Activated T-helper 1 cell treated with anti-CD3 and anti-CD28 coated beads, Interleukin-12 subunit alpha, Interleukin-12 subunit beta, Interleukin-2, Interleukin-4 antibody, amounts not matched to agents 30 ng/mL and 10 ng/mL and 1 ng/mL, durations not matched to agents 14 hours and 24 hours and 36 hours (primary cell): ENCODE data around the gene NXPH2. TPM values are rescaled to one million over a fixed set of nuclear protein-coding genes. Genes with fewer than 3 reads are reported as not detected.
"Not testable (repeated sequence)": the region's sequence is repeated elsewhere in the genome, so short reads cannot be mapped to it uniquely, and the experiment has no call there.

Experiments used
- DNase-seq: peaks from one replicate; pipeline ENCODE4 v3.0.0; 2021; ENCODE audit warnings: low spot score
- H3K27ac Mint-ChIP-seq: one replicate; pipeline ENCODE4 v1.8.0; 2021; ENCODE audit warnings: mild to moderate bottlenecking, mixed read lengths
- H3K27me3 Mint-ChIP-seq: one replicate; pipeline ENCODE4 v1.8.0; 2022; ENCODE audit warnings: mild to moderate bottlenecking, moderate library complexity, mixed read lengths; ENCODE audit not compliant: insufficient read depth
- H3K36me3 Mint-ChIP-seq: one replicate; pipeline ENCODE4 v1.8.0; 2021; ENCODE audit warnings: low read depth, mixed read lengths
- H3K4me1 Mint-ChIP-seq: one replicate; pipeline ENCODE4 v1.8.0; 2021; ENCODE audit warnings: low read depth, mixed read lengths
- H3K4me3 Mint-ChIP-seq: one replicate; pipeline ENCODE4 v1.8.0; 2021; ENCODE audit warnings: mild to moderate bottlenecking, moderate library complexity, mixed read lengths
- H3K9me3 Mint-ChIP-seq: one replicate; pipeline ENCODE4 v1.8.0; 2021; ENCODE audit warnings: mixed read lengths
- intact Hi-C: fragments of 100-400 bp; cut with micrococcal nuclease; formaldehyde crosslinking; loops from one replicate; pipeline ENCODE4 v1.15.1; 2024
- total RNA-seq: library from RNA; stranded (reverse); gene quantifications from 2 replicates; pipeline ENCODE4 v1.2.3, GENCODE V29; 2022

The NXPH2 gene
- total RNA-seq, 1 donor from 2014 or later, result not detected

DNA sequence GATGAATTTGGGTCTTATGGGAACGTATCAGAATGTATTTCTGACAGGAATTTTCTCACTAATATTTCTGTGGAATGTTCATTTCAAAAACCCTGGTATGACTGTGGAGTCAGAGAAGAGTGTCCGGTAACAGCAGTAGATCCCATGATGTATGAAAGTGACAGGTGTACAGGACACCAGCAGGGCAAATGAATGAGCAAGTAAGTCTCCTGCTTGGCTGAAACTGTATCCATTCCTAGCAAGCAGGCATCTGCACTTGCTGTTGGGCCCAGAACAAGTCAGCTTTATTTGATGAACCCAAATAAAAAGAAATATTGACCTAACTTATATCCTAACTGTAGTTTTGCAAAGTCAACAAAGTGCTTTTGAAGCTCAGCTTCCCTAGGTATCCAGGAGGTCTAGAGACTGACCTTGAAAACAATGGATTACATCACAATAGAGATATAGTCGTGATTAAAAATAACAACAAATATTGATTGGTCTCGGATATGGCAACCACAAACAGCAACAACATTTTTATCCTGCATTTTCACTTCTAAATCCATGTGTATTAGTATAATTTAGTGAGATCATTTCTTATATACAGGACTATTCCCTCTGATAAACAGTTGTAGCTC is 37.6 kb downstream of the NXPH2 start:
- no peak overlapping the region for H3K27ac Mint-ChIP-seq
- intact Hi-C loops, result no loop called here
- H3K9me3 Mint-ChIP-seq, result no peaks in the 10 kb centered on the region
- no peaks in the 10 kb centered on the region for H3K27me3 Mint-ChIP-seq
- no peaks in the 10 kb centered on the region for H3K4me1 Mint-ChIP-seq
- no peak for DNase-seq
- H3K36me3 Mint-ChIP-seq, result no peaks in the 10 kb centered on the region
- H3K4me3 Mint-ChIP-seq, result no peak overlapping the region

DNA sequence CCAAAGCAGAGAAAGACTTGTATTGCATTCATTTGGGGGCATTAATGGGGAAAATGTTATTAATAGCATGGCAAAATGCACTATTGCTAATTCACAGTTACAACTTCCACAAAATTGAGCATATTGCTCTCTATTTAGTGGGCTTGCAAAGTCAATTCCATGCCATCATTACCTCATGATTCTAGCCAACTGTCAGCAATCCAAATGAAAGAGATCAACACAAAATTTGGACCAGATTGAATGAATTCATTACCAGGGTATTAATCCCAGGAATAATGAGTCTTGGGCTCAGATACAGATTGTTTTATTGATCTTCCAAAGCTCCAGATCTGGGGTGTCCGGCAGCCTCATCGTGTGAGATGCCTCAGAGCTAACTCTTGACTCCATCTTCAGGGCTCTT is 38.3 kb downstream of the NXPH2 start:
- Mint-ChIP-seq H3K4me1 (no peaks in the 10 kb centered on the region), H3K4me3 (no peak overlapping the region), H3K27me3 (no peaks in the 10 kb centered on the region), H3K9me3 (peaks cover 4% of the 10 kb centered on the region), H3K27ac (no peak overlapping the region), H3K36me3 (no peaks in the 10 kb centered on the region)
- DNase-seq, result no peak
- intact Hi-C loops, result no loop called here

DNA sequence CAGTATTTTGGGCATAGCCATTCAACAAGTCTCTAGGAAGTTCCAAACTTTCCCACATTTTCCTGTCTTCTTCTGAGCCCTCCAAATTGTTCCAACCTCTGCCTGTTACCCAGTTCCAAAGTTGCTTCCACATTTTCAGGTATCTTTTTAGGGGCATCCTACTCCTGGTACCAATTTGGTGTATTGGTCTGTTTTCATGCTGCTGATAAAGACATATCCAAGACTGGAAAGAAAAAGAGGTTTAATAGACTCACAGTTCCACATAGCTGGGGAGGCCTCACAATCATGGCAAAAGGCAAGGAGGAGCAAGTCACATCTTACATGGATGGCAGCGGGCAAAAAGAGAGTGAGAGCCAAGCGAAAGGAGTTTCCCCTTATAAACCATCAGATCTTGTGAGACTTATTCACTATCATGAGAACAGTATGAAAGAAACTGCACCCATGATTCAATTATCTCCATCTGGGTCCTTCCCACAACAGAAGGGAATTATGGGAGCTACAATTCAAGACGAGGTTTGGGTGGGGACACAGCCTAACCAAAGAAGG is 43.1 kb downstream of the NXPH2 start:
- H3K27ac Mint-ChIP-seq, H3K4me3 Mint-ChIP-seq, H3K4me1 Mint-ChIP-seq, intact Hi-C loops, H3K36me3 Mint-ChIP-seq, H3K27me3 Mint-ChIP-seq, DNase-seq: not testable (repeated sequence)
- H3K9me3 Mint-ChIP-seq, result peaks cover 18% of the 10 kb centered on the region

DNA sequence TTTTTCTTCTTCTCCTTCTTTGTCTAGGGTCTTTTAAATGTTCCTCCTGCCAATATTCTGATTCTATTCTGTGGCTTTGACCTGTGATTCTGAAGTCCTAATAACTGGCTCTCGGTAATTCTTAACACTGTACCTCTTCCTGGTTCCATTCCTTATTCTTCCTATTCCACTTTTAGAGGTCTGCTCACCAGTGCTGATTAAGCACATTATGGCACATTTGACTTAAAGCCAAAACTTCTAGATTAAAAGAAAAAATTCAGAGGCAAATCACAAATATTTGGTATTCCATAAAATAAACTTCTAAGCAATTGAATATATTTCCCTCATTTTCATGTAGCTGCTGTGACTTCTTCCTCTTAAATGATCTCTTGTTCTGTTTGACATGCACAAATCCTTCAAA is 47.5 kb downstream of the NXPH2 start:
- no peaks in the 10 kb centered on the region for H3K4me1 Mint-ChIP-seq
- no peaks in the 10 kb centered on the region for H3K27me3 Mint-ChIP-seq
- intact Hi-C loops, result no loop called here
- no peak overlapping the region for H3K27ac Mint-ChIP-seq
- H3K9me3 Mint-ChIP-seq, result peaks cover 18% of the 10 kb centered on the region
- no peak overlapping the region for H3K4me3 Mint-ChIP-seq
- H3K36me3 Mint-ChIP-seq, result peaks cover 2% of the 10 kb centered on the region
- no peak for DNase-seq

DNA sequence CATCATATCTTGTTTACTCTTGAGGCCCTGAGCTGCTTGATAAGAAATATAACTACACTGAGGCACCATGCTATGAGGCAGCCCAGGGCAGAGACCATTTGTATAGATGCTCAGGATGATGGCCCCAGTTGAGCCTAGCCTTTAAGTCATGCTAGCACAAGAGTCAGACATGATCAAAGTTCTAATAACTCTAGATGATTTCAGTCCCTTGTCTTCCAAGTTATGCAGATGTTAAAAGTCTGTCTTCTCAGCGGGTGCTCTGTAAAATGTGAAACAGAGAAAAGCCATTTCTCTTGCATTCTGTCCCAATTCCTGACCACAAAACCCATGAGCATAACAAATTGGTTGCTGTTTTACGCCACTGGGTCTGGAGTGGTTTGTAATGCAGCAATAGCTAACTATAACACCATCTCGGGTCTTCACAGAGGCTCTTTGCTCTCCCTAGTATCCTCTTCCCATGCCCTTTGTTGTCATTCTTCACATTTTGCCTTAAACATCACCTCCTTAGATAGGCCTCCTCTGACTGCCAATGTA is 49.6 kb downstream of the NXPH2 start:
- Mint-ChIP-seq H3K9me3 (peaks cover 12% of the 10 kb centered on the region), H3K4me1 (no peaks in the 10 kb centered on the region), H3K4me3 (no peak overlapping the region), H3K27me3 (no peaks in the 10 kb centered on the region), H3K27ac (no peak overlapping the region), H3K36me3 (peaks cover 2% of the 10 kb centered on the region)
- DNase-seq, result no peak
- intact Hi-C loops, result no loop called here

DNA sequence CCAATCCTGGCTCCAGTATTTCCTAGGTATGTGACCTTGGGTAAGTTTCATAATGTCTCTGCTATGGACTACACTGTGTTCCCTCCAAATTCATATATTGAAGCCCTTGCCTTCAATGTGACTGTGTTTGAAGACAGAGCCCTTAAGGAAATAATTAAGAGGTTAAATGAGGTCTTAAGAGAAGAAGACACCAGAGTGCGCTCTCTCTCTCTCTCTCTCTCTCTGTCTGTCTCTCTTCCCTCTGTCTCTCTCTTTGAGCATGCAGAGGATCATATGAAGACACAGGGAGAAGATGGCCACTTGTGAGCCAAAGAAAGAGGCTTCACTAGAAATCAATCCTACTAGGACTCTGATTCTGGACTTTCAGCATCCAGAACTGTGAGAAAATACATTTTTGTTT is 52.2 kb downstream of the NXPH2 start:
- H3K27me3 Mint-ChIP-seq, result no peaks in the 10 kb centered on the region
- H3K4me3 Mint-ChIP-seq, result no peak overlapping the region
- no peak for DNase-seq
- no peaks in the 10 kb centered on the region for H3K36me3 Mint-ChIP-seq
- H3K27ac Mint-ChIP-seq, result no peak overlapping the region
- H3K4me1 Mint-ChIP-seq, result no peaks in the 10 kb centered on the region
- H3K9me3 Mint-ChIP-seq, result no peaks in the 10 kb centered on the region
- intact Hi-C loops, result no loop called here

DNA sequence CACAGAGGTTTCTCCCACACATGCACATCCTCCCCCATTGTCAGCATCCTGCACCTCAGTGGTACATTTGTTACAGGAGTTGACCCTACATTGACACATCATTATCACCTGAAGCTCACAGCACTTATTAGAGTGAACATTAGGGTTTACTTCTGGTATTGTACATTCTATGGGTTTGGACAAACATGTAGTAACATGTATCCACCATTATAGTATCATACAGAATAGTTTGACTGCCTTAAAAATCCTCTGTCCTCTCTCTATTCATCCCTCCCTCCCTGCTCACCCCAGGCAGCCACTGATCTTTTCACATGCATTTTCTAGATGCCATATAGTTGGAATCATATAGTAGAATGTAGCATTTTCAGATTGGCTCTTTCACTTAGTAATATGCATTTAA is 53.5 kb downstream of the NXPH2 start:
- no peak for DNase-seq
- Mint-ChIP-seq H3K9me3 (no peaks in the 10 kb centered on the region), H3K27me3 (no peaks in the 10 kb centered on the region), H3K27ac (no peak overlapping the region), H3K4me1 (no peaks in the 10 kb centered on the region), H3K36me3 (no peaks in the 10 kb centered on the region), H3K4me3 (no peak overlapping the region)
- intact Hi-C loops, result no loop called here

DNA sequence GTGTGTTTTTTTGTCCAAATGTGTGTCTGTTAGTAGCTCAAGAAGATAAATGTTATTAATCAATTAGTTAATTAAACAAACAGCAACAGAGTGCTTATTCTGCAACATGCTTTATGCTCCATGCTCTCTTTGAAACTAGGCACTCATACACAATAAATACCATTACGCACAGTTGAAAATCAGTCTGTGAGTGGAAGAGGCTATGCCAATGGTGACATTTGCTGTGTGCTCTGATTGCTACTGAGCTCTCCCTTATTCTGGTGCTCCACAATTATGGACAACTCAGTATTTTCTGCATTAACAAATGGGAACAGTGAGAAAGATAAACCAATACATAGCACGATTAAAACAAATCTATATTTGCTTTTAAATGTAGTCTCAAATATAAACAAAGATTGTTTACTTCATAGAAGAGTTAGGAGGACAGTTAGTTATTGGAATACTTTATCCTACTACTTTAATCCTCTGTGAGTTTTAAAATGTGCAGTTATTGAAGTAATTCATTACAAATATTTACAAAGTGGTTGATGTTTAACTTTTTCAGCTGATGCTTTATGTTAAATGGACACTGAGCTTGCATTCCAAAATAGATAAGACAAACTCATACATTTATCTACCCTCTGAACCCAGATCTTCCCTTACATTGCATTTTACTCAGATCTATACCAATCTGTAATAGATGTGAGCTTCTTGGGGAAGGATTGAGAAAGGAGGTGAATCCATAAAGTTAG is 55.3 kb downstream of the NXPH2 start:
- no peaks in the 10 kb centered on the region for H3K36me3 Mint-ChIP-seq
- H3K4me3 Mint-ChIP-seq, result no peak overlapping the region
- no peak overlapping the region for H3K27ac Mint-ChIP-seq
- H3K4me1 Mint-ChIP-seq, result no peaks in the 10 kb centered on the region
- H3K27me3 Mint-ChIP-seq, result no peaks in the 10 kb centered on the region
- H3K9me3 Mint-ChIP-seq, result no peaks in the 10 kb centered on the region
- no peak for DNase-seq
- intact Hi-C loops, result no loop called here

DNA sequence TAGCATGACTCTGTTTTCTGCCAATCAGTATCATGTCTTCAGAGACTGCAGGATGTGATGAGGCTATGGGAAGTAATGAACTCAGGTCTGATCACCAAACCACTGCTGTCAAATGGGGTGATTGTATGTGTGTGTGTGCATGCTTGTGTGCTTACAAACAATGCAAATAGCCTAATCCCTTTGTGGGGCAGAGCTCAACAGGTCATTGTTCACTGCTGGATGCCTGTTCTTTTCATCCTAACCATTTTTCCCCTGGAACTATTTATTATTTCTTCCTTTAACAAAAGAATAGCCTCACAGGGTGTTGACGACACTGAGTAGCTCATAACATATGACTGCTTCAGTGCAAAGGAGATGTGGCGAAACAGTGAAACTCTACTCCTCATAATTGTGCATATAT is 55.9 kb downstream of the NXPH2 start:
- Mint-ChIP-seq H3K4me1 (no peaks in the 10 kb centered on the region), H3K4me3 (no peak overlapping the region), H3K27me3 (no peaks in the 10 kb centered on the region), H3K27ac (no peak overlapping the region), H3K36me3 (no peaks in the 10 kb centered on the region), H3K9me3 (no peaks in the 10 kb centered on the region)
- DNase-seq, result no peak
- intact Hi-C loops, result no loop called here

DNA sequence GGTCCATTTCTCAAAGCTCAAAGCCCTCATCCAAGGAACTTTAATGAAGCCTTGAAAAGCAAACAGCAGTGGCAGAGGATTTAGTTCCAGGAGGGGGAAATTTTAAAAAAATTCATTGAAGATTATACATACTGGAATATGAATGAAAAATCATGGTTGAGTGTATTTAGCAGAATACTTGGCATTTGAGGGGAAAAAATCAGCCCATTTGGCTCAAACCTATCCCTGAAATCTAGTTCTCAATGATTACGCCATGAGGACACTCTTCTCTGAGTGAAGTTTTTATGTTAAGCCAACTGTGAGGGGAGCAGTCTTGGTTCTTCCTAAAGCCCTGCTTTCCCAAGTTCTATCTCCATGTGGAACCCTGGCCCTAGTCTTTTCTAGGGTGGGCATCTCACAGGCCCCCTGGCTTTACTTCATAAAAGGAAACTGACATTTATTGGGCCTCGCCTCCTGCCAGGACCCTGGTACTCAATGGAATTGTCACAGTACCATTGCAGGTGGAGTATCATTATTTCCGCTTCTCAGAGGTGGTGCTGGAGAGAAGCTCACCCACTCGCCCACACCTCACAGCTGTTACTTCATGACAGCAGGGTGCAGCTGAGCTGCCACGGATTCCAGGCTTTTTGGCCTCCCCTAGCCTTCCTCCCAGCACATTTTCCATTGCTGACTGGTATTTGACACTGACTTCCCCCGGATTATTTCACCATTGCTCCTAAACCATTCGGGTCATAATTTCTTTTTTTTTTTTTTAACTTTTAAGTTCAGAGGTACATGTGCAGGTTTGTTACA is 56.8 kb downstream of the NXPH2 start:
- DNase-seq, result no peak
- Mint-ChIP-seq H3K4me1 (no peaks in the 10 kb centered on the region), H3K9me3 (no peaks in the 10 kb centered on the region), H3K27ac (no peak overlapping the region), H3K27me3 (no peaks in the 10 kb centered on the region), H3K36me3 (no peaks in the 10 kb centered on the region), H3K4me3 (no peak overlapping the region)
- intact Hi-C loops, result no loop called here

DNA sequence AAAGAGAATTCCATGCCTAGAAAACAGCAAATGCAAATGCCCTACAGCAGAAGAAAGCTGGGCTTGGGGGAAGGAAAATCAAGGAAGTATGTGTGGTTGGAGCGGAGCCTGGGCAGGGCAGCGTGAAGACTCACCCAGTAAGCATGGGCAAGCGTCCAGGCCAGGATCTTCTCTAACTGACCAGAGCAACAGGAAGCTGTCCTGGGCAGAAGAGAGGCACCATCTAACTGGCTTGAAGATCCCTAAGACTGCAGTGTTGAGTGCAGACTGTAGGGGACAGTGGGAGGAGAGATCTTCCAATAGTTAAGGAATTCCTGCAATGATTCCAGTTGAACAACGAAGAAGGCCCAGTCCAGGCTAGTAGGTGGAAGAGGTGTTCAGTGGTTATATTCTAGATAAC is 57.9 kb downstream of the NXPH2 start:
- intact Hi-C loops, result no loop called here
- no peak for DNase-seq

DNA sequence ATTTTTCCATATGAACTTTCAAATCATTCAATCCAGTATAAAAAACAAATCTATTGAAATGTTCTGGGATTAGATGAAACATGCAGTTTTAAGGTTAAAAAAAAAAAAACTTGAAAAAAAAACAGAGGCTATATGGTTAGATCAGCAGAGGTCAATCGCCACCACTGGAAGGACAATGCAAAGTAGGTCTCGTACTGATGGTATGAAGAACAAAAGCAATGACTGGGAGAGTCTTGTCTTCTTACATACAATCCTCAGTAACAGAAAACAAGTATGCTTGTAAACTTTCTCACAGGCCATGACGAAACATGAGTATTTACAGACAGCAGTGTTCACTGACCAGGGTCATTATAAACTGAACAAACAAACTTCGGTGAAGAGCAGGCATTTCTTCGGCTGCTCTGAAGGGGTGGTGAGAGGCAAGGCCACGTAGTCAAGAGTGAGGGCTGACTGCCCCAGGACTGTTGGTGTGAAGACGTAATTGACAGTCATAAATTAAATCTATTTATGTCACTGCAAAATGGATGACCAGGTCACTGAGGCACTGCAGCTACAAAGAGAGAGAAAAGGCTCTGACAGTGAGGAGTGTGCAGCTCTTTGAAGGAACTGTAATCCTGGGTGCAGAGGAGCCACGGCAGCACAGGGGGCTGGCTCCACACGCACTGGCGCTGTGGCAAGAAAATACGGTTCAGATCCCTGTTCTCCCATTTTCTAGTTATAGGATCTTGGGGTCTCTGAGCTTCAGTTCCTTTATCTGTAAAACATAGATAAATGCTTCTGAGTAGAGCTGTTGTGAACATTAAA is 60.0 kb downstream of the NXPH2 start:
- Mint-ChIP-seq H3K36me3 (no peaks in the 10 kb centered on the region), H3K9me3 (no peaks in the 10 kb centered on the region), H3K4me1 (no peaks in the 10 kb centered on the region), H3K27me3 (peaks cover 2% of the 10 kb centered on the region), H3K27ac (no peak overlapping the region), H3K4me3 (no peak overlapping the region)
- intact Hi-C loops, result no loop called here
- no peak for DNase-seq

More for the DNA sequence above, 57.9 kb downstream of the NXPH2 start:
- Mint-ChIP-seq H3K4me1 (no peaks in the 10 kb centered on the region), H3K9me3 (no peaks in the 10 kb centered on the region), H3K27ac (no peak overlapping the region), H3K4me3 (no peak overlapping the region), H3K27me3 (no peaks in the 10 kb centered on the region), H3K36me3 (no peaks in the 10 kb centered on the region)
